ENCODE results near the gene RGMB.

RGMB gene

DNA sequence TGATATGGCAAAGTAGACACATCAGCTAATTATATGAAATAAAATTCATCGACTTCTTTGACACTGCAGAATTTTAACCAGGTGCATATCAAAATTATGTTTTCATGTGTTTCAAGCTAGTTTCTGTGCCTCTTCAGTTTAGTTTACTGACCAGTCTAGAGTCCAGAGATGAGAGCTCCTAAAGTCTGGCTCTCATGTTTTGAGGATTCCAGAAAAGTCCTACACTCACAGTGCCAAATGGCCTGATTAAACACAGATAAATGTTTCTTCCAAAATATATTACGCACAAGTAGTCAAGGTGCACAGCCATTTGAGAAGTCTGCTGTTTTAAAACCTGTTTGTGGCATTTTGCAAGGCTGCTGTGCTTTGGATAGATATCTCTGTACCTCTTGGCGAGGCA, 15.6 kb downstream of the RGMB start:
- H3K36me3 Mint-ChIP-seq = peaks cover 21% of the 10 kb centered on the region

DNA sequence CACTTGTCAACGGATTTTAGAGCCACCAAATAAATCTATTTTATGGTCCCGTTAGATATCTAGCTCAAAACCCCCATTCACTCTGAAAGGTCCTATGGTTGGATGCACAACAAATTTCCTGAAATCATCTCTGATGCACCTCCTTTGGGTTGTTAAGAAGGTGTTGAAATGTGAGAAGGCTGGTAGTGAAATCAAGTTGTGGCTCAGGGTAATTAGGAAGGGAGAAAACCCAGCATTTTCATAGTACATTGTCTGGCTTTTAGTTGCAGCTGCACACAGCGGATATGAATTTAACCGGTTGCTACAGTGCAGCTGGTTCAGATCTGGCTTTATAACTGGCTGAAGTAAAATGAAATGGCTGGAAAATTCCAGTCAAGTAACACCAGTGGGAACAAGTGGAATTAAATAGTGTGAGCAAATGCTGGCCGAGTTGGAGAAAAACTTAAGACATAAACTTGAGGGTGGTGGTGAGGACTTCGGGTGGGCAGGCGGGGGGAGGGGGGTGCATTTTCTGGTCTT, 17.6 kb downstream of the RGMB start:
- H3K27me3 Mint-ChIP-seq = no peaks in the 10 kb centered on the region
- ATAC-seq = no peak
- H3K9me3 Mint-ChIP-seq = no peaks in the 10 kb centered on the region
- no peak overlapping the region for H3K4me3 Mint-ChIP-seq
- H3K4me1 Mint-ChIP-seq = peaks cover 48% of the 10 kb centered on the region
- peak overlapping the region; percentile 3 for H3K27ac Mint-ChIP-seq
- H3K36me3 Mint-ChIP-seq = peaks cover 31% of the 10 kb centered on the region

More for the DNA sequence above, 15.6 kb downstream of the RGMB start:
- peaks cover 64% of the 10 kb centered on the region for H3K4me1 Mint-ChIP-seq
- no peak overlapping the region for H3K4me3 Mint-ChIP-seq
- no peak for ATAC-seq
- no peaks in the 10 kb centered on the region for H3K27me3 Mint-ChIP-seq
- no peaks in the 10 kb centered on the region for H3K9me3 Mint-ChIP-seq
- H3K27ac Mint-ChIP-seq = no peak overlapping the region

DNA sequence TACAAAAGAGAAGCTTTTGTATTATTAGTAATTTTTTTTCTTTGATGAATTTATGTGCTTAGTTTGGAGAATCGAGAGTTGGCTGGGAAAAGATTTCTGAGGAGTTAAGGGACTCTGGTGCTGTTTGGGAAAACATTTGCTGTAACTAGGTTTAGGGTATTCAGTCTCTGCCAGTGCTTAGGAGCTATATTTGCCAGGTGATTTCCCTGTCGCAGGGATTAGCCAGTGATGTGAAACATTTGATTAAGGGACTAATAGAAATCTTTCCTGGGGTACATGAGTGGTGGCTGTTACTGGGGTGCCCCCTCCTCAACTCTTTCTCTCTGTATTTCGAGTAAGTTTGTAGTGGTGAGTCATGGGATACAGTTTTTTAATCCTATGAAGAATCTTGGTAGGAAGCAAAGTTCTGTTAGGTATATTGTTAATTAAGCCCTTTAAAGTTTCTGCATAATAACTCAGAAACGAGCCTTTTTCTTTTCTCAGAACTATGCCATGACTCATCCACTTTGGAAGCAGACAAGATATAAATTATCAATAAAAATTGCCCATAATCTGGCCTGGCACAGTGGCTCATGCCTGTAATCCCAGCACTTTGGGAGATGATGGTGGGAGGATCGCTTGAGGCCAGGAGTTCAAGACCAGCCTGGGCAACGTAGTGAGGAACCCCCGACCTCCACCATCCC, 18.6 kb downstream of the RGMB start:
- no peak for ATAC-seq
- no peak overlapping the region for H3K4me3 Mint-ChIP-seq
- no peaks in the 10 kb centered on the region for H3K27me3 Mint-ChIP-seq
- H3K4me1 Mint-ChIP-seq = peaks cover 47% of the 10 kb centered on the region
- H3K36me3 Mint-ChIP-seq = peaks cover 31% of the 10 kb centered on the region
- no peaks in the 10 kb centered on the region for H3K9me3 Mint-ChIP-seq
- peak overlapping the region; percentile 3 for H3K27ac Mint-ChIP-seq

DNA sequence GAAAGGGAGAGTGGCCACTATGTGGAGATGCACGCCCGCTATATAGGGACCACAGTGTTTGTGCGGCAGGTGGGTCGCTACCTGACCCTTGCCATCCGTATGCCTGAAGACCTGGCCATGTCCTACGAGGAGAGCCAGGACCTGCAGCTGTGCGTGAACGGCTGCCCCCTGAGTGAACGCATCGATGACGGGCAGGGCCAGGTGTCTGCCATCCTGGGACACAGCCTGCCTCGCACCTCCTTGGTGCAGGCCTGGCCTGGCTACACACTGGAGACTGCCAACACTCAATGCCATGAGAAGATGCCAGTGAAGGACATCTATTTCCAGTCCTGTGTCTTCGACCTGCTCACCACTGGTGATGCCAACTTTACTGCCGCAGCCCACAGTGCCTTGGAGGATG, 19.8 kb downstream of the RGMB start:
- Mint-ChIP-seq H3K4me3 (no peak overlapping the region), H3K4me1 (peaks cover 40% of the 10 kb centered on the region), H3K9me3 (no peaks in the 10 kb centered on the region), H3K36me3 (peaks cover 26% of the 10 kb centered on the region), H3K27me3 (no peaks in the 10 kb centered on the region), H3K27ac (no peak overlapping the region)
- ATAC-seq = no peak

DNA sequence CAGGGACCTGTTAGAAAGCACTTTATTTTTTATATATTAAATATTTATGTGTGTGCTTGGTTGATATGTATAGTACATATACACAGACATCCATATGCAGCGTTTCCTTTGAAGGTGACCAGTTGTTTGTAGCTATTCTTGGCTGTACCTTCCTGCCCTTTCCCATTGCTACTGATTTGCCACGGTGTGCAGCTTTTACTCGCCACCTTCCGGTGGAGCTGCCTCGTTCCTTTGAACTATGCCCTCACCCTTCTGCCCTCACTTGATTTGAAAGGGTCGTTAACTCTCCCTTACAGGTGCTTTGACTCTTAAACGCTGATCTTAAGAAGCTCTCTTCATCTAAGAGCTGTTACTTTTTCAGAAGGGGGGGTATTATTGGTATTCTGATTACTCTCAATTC, 20.5 kb downstream of the RGMB start:
- no peak for ATAC-seq
- no peak overlapping the region for H3K4me3 Mint-ChIP-seq
- H3K9me3 Mint-ChIP-seq = no peaks in the 10 kb centered on the region
- H3K4me1 Mint-ChIP-seq = peaks cover 40% of the 10 kb centered on the region
- peaks cover 26% of the 10 kb centered on the region for H3K36me3 Mint-ChIP-seq
- H3K27me3 Mint-ChIP-seq = no peaks in the 10 kb centered on the region
- H3K27ac Mint-ChIP-seq = no peak overlapping the region

DNA sequence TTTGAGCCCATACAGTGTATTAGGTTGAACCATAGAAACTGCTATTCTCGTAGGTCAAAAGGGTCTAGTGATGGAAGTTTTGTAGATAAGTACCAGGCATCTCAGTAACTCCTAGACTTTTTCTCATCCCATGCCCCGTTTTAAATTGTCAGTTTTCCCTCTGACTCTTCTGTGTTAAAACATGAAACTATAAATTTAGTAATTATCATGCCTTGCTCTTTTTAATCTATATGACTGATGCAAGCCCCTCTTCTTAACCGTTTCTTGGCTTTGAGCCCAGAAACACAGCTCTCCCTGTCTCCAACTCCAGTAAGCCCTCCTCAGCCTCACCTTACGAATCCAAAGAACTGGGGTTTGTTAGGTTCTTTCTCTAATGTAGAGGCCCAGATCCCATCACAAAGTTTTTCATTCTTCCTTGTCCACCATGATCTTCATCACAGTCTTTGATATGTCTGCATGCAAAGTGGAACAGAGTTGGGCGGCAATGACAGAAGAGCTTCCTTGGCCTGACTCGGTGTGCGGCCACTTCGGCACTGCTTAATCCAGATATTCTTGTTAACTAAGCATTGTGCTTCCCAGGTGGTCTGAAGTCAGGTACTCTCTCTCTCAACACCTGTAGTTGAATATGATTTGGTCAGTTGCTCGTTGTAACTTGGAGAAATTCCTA, 21.1 kb downstream of the RGMB start:
- ATAC-seq = no peak
- Mint-ChIP-seq H3K4me3 (no peak overlapping the region), H3K27ac (no peak overlapping the region), H3K9me3 (no peaks in the 10 kb centered on the region), H3K27me3 (no peaks in the 10 kb centered on the region), H3K4me1 (peaks cover 35% of the 10 kb centered on the region), H3K36me3 (peaks cover 26% of the 10 kb centered on the region)

DNA sequence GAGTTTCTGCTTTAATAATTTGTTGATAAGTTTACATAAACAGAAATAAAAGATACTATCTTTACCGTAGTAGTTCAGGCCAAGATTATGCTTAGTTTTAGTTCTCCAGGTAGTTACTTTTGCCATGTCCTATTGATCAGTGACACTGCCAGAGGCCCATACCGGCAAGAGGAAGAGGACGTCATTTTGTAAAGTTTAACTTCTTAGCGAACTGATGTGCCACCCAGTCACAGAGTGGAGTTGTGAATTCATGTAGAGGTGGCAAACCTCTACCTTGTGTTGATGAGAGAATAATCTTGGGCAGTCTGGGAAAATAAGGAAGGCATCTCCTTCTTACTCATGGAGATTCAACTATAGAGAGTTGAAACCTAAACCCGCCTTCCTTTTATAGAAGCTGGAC, 21.8 kb downstream of the RGMB start:
- H3K9me3 Mint-ChIP-seq = no peaks in the 10 kb centered on the region
- no peaks in the 10 kb centered on the region for H3K27me3 Mint-ChIP-seq
- peaks cover 28% of the 10 kb centered on the region for H3K4me1 Mint-ChIP-seq
- H3K27ac Mint-ChIP-seq = no peak overlapping the region
- peaks cover 26% of the 10 kb centered on the region for H3K36me3 Mint-ChIP-seq
- no peak for ATAC-seq
- no peak overlapping the region for H3K4me3 Mint-ChIP-seq

DNA sequence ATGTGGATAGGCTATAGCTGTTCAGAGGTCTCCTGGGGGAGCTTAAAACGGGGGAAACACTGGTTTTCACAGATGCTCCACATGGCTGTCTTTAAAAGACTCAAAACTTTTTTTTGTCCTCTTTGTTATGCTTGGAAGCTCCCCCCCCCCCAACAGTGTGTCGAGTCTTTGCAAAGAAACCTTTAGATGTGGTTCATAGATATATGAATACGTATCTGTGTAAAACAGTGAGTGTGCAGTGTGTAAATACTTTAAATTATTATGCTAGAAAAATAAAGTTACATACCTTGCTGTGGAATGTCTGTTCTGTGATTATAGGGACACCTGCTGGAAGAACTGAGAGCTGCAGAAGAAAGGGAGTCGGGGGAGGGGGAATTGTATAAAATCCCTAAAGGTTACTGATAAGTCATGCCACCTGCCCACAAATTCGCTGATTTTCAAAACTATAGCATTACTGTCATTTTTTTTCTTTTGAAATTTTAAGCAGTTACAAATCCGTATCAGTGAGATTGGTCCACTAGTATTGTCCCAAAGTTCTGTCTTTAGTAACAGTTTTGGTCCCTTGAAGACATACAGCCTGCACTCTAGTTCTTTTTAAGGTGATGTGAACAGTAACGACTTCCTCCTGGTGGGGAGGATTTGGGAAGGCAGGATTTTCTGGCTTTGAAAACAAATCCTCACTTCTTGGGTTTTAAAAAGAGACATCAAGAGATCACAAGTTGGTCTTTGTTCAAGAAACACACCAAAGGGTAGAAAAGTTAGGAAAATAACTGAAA, 22.9 kb downstream of the RGMB start:
- no peak for ATAC-seq
- H3K4me1 Mint-ChIP-seq = peaks cover 20% of the 10 kb centered on the region
- H3K36me3 Mint-ChIP-seq = peaks cover 28% of the 10 kb centered on the region
- no peak overlapping the region for H3K4me3 Mint-ChIP-seq
- no peaks in the 10 kb centered on the region for H3K9me3 Mint-ChIP-seq
- H3K27me3 Mint-ChIP-seq = no peaks in the 10 kb centered on the region
- H3K27ac Mint-ChIP-seq = no peak overlapping the region

DNA sequence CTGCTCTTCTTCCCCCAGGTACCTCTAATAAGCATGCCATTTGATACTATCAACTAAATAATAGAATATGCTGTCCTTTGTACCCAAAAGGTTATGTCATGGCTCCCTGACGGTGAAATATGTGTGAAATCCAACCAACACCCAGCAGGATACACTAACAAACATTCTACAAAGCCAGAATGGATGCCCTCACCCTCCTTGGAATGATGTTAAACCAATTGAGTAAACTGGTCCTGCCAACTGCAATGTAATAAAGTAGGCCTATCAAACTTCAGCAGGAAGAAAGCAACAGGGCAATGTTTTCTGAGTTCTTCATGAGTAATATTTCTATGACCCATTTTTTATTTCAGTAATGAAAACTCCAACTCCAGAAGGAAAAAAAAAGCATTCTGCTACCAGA, 24.9 kb downstream of the RGMB start:
- no peak overlapping the region for H3K27ac Mint-ChIP-seq
- no peaks in the 10 kb centered on the region for H3K27me3 Mint-ChIP-seq
- peaks cover 21% of the 10 kb centered on the region for H3K36me3 Mint-ChIP-seq
- peaks cover 13% of the 10 kb centered on the region for H3K4me1 Mint-ChIP-seq
- no peak overlapping the region for H3K4me3 Mint-ChIP-seq
- no peaks in the 10 kb centered on the region for H3K9me3 Mint-ChIP-seq
- no peak for ATAC-seq

DNA sequence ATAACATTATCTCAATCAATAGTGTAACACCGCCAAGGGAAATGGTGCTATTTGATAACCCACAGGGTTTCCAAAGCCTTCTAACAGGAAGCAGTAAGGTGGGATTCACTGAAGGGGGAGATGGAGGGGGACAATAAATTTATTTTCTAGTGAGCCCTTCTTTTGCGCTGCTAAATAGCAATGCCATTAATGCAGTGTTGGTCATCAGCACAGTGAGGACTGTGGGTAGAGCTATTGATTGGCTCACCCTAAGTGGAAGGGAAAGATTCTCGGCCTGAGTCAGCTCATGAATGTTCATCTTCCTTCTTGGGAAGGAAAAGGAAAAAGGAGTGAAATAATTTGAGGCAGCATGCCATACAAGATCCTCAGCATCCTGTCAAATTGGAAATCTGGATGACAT, 25.4 kb downstream of the RGMB start:
- Mint-ChIP-seq H3K4me1 (peaks cover 13% of the 10 kb centered on the region), H3K4me3 (no peak overlapping the region), H3K9me3 (no peaks in the 10 kb centered on the region), H3K27me3 (no peaks in the 10 kb centered on the region), H3K27ac (no peak overlapping the region), H3K36me3 (peaks cover 19% of the 10 kb centered on the region)
- ATAC-seq = no peak

DNA sequence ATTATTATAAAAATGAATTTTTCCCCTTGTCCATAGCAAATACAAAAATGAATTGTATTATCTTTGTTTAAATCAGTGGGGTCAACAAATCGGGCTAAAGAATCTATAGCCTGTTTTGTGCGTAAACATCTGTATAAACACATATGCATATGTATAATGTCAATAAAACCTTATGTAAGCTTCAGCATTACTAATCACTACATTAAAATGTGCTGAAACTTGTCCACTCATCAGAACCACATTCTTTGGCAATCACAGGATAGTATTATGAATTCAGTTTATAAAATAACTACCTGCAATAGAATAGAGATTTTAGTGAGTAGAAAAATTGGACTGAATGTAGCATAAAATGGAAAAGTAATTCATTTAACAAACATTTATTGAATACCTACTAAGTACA, 30.6 kb downstream of the RGMB start:
- Mint-ChIP-seq H3K36me3 (peaks cover 26% of the 10 kb centered on the region), H3K4me3 (no peak overlapping the region), H3K9me3 (peaks cover 6% of the 10 kb centered on the region), H3K4me1 (no peaks in the 10 kb centered on the region), H3K27me3 (no peaks in the 10 kb centered on the region), H3K27ac (no peak overlapping the region)
- ATAC-seq = no peak

DNA sequence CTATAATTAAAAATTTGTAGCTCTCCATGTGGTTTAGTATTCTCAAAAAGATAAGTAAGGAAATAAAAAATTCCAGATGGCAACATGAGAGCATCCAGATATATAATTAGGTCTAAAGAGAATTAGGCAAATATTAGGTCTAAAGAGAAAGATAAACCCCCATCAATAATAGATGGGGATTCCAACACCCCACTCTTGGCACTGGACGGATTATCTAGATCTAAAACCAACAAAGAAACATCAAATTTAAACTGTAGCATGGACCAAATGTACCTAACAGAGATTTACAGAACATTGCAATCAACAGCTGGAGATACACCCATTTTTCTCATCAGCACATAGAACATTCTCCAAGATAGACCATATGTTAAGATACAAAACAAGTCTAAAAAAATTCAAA, 31.6 kb downstream of the RGMB start:
- peaks cover 25% of the 10 kb centered on the region for H3K36me3 Mint-ChIP-seq
- no peak overlapping the region for H3K4me3 Mint-ChIP-seq
- no peaks in the 10 kb centered on the region for H3K4me1 Mint-ChIP-seq
- no peaks in the 10 kb centered on the region for H3K27me3 Mint-ChIP-seq
- H3K9me3 Mint-ChIP-seq = peaks cover 6% of the 10 kb centered on the region
- H3K27ac Mint-ChIP-seq = no peak overlapping the region
- ATAC-seq = no peak

DNA sequence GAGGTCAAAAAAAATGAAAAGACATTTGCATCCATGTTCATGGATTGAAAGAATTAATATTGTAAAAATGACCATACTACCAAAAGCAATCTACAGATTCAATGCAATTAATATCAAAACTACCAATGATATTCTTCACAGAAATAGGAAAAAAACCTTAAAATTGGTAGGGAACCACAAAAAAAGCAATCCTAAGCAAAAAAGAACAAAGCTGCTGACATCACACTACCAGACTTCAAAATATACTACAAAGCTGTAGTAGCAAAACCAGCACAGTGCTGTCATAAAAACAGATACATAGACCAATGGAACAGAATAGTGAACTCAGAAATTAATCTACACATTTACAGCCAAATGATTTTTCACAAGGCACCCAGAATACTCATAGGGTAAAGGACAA, 34.3 kb downstream of the RGMB start:
- Mint-ChIP-seq H3K4me3 (no peak overlapping the region), H3K27me3 (no peaks in the 10 kb centered on the region), H3K27ac (no peak overlapping the region), H3K4me1 (no peaks in the 10 kb centered on the region), H3K36me3 (peaks cover 20% of the 10 kb centered on the region), H3K9me3 (peaks cover 6% of the 10 kb centered on the region)
- no peak for ATAC-seq

DNA sequence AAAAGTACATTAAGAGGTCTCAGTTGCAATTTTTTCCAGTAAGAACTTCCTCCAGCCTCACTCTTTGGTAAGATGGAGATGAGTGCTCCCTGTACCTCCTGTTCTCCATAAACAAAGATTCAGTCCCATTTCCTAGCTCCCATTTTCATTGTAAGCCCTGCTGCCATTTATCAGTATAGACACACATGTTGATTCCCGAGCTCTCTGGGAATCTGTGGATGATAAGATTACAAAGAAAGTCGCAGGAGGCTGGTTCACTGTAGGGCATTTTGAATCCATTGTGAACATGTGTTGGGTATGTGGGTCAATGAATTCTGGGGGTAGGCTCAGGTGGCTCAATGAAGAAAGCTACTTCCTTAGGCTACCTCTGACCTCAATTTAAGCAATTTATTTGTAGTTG, 36.7 kb downstream of the RGMB start:
- H3K4me3 Mint-ChIP-seq = no peak overlapping the region
- no peaks in the 10 kb centered on the region for H3K27me3 Mint-ChIP-seq
- no peak overlapping the region for H3K27ac Mint-ChIP-seq
- H3K9me3 Mint-ChIP-seq = peaks cover 6% of the 10 kb centered on the region
- peaks cover 19% of the 10 kb centered on the region for H3K36me3 Mint-ChIP-seq
- H3K4me1 Mint-ChIP-seq = no peaks in the 10 kb centered on the region
- no peak for ATAC-seq

DNA sequence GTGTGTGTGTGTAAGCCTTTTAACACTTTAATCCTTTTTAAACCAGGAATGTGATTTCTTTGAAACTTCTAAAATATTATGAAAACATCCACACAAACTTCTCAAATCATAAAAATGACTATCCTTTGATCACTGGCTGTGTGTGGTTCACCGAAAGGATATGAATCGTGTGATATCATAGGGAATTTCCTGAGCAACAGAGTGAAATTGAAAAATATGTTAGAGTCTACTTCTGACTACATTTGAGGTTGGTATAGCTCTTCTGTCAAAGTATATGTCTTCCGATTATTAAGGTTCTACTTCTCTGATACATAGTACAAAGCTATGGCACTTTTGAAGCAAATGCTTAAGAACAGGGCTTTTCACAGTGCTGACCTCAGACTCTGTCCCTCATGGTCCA, 40.3 kb downstream of the RGMB start:
- Mint-ChIP-seq H3K9me3 (no peaks in the 10 kb centered on the region), H3K27ac (no peak overlapping the region), H3K4me3 (no peak overlapping the region), H3K27me3 (no peaks in the 10 kb centered on the region), H3K36me3 (peaks cover 6% of the 10 kb centered on the region), H3K4me1 (no peaks in the 10 kb centered on the region)
- no peak for ATAC-seq
